ENCODE data around the gene FRRS1L. TPM values are rescaled to one million over a fixed set of nuclear protein-coding genes. Genes with fewer than 3 reads are reported as not detected.
"Not testable (repeated sequence)": the region's sequence is repeated elsewhere in the genome, so short reads cannot be mapped to it uniquely, and the experiment has no call there.

Gene FRRS1L
- total RNA-seq, 2 donors from 2014 or later: not detected

DNA sequence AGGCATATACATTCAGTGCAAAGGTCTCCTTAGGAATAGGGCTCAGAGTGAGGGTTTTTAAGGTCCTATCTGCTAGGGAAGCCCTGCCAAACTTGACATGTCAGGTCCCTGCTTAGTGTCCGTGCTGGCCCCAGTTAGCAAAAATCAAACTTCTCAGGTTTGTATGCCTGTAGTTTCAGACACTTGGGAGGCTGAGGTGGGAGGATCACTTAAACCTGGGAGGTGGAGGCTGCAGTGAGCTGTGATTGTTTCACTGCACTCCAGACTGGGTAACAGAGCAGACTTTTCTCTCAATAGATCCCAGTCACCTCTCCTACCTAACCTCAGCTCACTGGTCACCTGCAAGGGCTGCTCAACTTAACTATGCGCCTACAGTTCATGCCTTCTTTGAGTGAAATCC is 28.6 kb downstream of the FRRS1L start:
- peaks cover 6 to 7% of the 10 kb centered on the region in 2 donors for H3K27me3 Mint-ChIP-seq
- no peaks in the 10 kb centered on the region for H3K9me3 Mint-ChIP-seq
- no peak overlapping the region for H3K27ac Mint-ChIP-seq
- H3K4me1 Mint-ChIP-seq (ENCODE audit: low read depth in 2 of 2): no peaks in the 10 kb centered on the region
- no peak for ATAC-seq
- no peak overlapping the region for H3K4me3 Mint-ChIP-seq
- H3K36me3 Mint-ChIP-seq: no peaks in the 10 kb centered on the region
- no peak for DNase-seq (ENCODE audit: low spot score)

DNA sequence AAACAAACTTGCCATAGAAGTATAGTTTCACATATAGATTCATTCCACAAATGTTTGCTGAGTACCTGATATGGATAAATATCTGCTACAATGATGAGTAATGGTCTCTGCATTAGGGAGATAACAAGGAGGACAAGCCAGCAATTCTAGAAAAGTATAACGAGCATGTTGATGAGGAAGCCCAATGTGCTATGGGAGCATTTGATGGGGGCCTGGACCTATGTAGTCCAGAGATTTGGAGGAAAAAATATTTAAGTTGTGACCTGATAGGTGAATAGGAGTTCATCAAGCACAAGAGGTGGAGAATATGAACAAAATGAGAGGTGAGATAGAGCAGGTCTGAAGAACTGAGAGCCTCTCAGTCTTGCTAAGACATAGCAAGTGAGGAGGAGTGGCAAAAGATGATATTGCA is 32.9 kb downstream of the FRRS1L start:
- Mint-ChIP-seq H3K4me3 (no peak overlapping the region), H3K27me3 (peaks cover 6 to 7% of the 10 kb centered on the region in 2 donors), H3K9me3 (no peaks in the 10 kb centered on the region), H3K4me1 (ENCODE audit: low read depth in 2 of 2) (no peaks in the 10 kb centered on the region), H3K27ac (no peak overlapping the region), H3K36me3 (no peaks in the 10 kb centered on the region)
- ATAC-seq (no peak), DNase-seq (ENCODE audit: low spot score) (no peak)

DNA sequence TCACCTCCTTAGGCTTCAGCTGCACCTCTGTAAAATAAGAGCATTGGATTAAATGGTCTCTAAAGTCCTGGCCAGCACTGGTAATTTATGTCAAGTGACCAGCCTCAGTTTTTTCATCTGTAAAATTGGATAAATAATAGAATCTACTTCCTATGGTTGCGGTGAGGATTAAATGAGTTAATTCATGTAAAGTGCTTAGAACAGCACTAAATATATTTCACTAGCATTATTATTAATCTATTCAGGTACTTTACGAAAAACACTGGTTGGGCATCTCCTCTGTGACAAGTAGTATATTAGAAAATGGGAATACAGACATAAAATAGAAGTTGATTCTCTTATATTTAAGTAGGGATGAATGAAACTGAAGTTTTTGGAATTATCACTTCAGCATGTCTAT is 33.5 kb downstream of the FRRS1L start:
- DNase-seq (ENCODE audit: low spot score): no peak
- peaks cover 6 to 7% of the 10 kb centered on the region in 2 donors for H3K27me3 Mint-ChIP-seq
- H3K4me1 Mint-ChIP-seq (ENCODE audit: low read depth in 2 of 2): no peaks in the 10 kb centered on the region
- no peaks in the 10 kb centered on the region for H3K9me3 Mint-ChIP-seq
- H3K4me3 Mint-ChIP-seq: no peak overlapping the region
- no peak for ATAC-seq
- H3K27ac Mint-ChIP-seq: no peak overlapping the region
- no peaks in the 10 kb centered on the region for H3K36me3 Mint-ChIP-seq

DNA sequence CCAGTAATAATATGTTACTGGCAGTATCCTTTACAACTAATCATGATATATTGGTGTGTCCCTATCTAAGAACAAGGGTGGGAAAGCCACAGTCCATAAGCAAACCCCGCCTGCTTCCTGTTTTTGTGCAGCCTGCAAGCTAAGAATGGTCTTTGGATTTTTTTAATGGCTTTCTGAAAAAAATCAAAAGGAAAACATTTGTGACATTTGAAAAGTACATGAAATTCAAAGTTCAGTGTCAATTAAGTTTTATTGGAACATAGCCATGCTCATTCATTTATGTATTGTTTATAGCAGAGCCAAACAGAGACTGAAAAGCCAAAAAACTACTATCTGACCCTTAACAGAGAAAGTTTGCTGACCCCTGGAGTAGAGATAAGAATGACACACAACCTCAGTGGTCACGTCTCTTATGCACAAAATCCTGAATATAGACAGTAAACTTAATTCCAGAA is 34.5 kb downstream of the FRRS1L start:
- Mint-ChIP-seq H3K4me1 (ENCODE audit: low read depth in 2 of 2) (no peaks in the 10 kb centered on the region), H3K27ac (no peak overlapping the region), H3K36me3 (no peaks in the 10 kb centered on the region), H3K4me3 (no peak overlapping the region), H3K9me3 (no peaks in the 10 kb centered on the region), H3K27me3 (peaks cover 2 to 7% of the 10 kb centered on the region in 2 donors)
- ATAC-seq: no peak
- no peak for DNase-seq (ENCODE audit: low spot score)

DNA sequence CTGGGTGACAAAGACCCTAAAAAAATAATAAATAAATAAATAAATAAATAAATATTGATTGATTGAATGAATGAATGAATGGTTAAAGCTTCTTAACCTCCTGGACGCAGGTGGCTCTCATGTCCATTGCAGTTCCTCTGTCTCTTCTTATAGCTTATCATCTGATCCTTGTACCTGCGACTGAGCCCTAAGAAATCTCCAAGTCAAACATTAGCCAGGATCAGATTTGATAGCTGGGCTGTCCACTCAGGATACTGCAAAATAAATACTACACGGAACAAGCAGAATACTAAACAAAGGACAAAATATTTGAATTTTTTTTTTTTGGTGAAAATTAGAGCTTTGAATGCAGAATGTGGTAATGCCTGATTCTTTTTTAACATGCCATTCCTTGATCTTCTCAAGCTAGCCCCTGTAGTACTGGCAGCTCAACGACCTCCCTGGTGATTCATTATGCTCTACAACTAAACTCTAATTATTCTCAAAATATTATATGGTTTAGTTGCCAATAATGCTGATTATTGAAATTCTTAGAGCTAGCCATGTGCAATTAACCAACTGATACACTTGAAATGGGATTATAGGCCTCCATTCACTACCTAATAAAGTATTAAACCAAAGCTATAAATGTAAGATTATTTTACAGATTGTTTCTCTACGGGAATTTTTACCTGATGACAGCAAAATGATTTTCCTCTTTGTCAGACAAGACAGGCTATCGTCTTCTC is 37.4 kb downstream of the FRRS1L start:
- Mint-ChIP-seq H3K27me3 (peaks cover 0 to 2% of the 10 kb centered on the region in 2 donors), H3K27ac (no peak overlapping the region), H3K4me1 (ENCODE audit: low read depth in 2 of 2) (no peaks in the 10 kb centered on the region), H3K4me3 (no peak overlapping the region), H3K36me3 (no peaks in the 10 kb centered on the region), H3K9me3 (no peaks in the 10 kb centered on the region)
- DNase-seq (ENCODE audit: low spot score) (no peak), ATAC-seq (no peak)

DNA sequence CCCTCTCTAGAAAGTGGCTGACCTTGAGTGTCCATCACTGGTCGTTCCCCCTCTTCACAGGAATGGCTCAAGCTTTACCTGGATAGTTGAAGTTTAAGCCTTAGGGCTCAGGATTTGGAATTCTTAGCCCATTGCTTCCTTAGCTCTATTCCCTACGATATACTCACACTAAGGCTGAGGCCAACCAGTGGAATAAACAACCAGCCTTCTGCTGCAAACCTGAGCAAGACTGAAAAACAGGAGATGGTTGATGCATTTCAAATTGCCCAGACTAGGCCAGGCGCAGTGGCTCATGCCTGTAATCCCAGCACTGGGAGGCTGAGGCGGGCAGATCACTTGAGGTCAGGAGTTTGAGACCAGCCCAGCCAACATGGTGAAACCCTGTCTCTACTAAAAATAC is 40.4 kb downstream of the FRRS1L start:
- not testable (repeated sequence) for H3K4me3 Mint-ChIP-seq; ATAC-seq; H3K9me3 Mint-ChIP-seq; H3K27ac Mint-ChIP-seq; DNase-seq (ENCODE audit: low spot score); H3K4me1 Mint-ChIP-seq (ENCODE audit: low read depth in 2 of 2); H3K27me3 Mint-ChIP-seq; H3K36me3 Mint-ChIP-seq

DNA sequence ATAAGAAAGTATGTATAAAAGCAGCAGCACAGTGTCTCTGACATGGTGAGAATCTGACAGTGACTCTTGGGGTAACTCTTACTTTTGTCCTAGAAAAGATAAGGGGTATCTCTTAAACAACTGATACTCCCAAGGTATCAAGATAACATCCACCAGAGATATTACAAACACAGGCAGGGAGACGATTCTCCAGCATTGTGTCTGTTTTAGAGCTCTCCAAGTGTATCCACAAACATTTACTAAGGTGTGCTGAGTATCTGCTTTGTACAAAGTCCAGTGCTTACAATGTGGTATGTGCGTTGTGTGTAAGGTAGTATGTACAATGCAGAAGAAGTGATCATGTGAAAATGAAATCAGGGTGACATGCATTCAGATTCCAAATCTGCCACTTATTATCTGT is 42.9 kb downstream of the FRRS1L start:
- no peaks in the 10 kb centered on the region for H3K9me3 Mint-ChIP-seq
- H3K27ac Mint-ChIP-seq: no peak overlapping the region
- H3K36me3 Mint-ChIP-seq: no peaks in the 10 kb centered on the region
- H3K27me3 Mint-ChIP-seq: peaks cover 0 to 2% of the 10 kb centered on the region in 2 donors
- H3K4me1 Mint-ChIP-seq (ENCODE audit: low read depth in 2 of 2): peaks cover 0 to 10% of the 10 kb centered on the region in 2 donors
- no peak for ATAC-seq
- no peak overlapping the region for H3K4me3 Mint-ChIP-seq
- no peak for DNase-seq (ENCODE audit: low spot score)

DNA sequence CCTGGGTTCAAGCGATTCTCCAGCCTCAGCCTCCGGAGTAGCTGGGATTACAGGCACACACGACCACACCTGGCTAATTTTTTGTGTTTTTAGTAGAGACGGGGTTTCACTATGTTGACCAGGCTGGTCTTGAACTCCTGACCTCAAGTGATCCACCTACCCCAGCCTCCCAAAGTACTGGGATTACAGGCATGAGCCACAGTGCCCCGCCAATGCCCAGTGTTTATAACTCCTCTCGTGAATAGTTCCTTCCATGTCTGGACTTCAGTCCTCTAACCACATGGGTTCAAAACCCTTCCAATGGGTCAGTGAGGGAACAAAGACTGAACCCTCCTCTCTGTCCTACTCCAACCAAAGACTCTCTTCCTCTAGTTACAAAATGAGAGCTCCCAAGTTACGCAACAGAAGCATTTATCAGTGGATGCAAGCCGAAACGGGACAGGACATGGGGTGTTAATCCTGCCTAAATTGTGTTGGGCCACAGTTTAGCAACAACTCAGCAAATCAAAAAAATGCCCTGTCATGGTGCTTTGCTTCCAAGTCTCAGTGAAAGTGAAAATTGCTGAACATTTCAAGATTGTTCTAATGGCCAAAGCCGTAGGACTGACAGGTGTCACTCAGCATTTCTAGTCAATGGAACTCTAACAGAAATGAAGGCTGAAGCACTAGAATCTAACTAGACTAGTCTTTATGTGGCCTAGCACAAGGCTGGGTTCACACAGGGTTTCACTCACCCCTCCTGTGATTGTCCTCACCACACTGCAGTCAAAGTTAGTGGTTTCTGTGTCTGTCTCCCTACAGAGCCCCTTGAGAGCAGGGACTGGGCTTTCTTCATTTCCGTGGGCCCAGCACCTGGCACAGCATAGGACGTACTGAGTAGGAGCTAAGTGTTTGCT is 44.1 kb downstream of the FRRS1L start:
- Mint-ChIP-seq H3K27me3 (peaks cover 0 to 2% of the 10 kb centered on the region in 2 donors), H3K9me3 (no peaks in the 10 kb centered on the region), H3K27ac (no peak overlapping the region), H3K4me1 (ENCODE audit: low read depth in 2 of 2) (peaks cover 10 to 18% of the 10 kb centered on the region in 2 donors), H3K36me3 (no peaks in the 10 kb centered on the region), H3K4me3 (peak overlapping the region; percentile 41)
- no peak for ATAC-seq
- DNase-seq (ENCODE audit: low spot score): no peak

DNA sequence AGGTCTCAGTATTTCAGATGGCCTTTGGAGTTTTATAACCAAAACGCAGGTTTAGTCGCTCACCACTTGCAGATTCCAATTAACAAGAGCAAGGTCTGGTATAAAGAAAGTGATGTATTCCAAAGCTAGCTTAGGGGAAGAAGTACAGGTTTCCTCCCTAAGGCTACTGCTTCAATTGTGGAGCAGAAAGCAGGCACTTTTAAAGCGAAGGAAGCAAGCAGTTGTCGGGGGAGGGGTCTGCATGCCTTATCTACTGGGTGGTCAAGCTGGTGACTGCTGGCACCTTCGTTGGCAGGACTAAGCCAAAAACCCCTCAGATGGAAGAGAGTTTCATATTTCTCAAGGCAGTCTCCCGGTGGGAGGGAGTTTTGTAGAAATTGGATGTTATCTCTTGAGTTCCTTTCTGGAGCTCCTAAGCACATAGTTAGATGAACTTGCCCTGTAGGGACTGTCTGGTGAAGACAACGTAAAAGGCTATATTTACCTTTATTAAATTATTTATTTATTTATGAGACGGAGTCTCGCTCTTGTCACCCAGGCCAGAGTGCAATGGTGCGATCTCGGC is 45.7 kb downstream of the FRRS1L start:
- no peak overlapping the region for H3K4me3 Mint-ChIP-seq
- H3K9me3 Mint-ChIP-seq: no peaks in the 10 kb centered on the region
- H3K36me3 Mint-ChIP-seq: peaks cover 6% of the 10 kb centered on the region
- H3K27me3 Mint-ChIP-seq: peaks cover 0 to 2% of the 10 kb centered on the region in 2 donors
- no peak overlapping the region for H3K27ac Mint-ChIP-seq
- DNase-seq (ENCODE audit: low spot score) (no peak), ATAC-seq (no peak)
- H3K4me1 Mint-ChIP-seq (ENCODE audit: low read depth in 2 of 2): peaks cover 23 to 30% of the 10 kb centered on the region in 2 donors

DNA sequence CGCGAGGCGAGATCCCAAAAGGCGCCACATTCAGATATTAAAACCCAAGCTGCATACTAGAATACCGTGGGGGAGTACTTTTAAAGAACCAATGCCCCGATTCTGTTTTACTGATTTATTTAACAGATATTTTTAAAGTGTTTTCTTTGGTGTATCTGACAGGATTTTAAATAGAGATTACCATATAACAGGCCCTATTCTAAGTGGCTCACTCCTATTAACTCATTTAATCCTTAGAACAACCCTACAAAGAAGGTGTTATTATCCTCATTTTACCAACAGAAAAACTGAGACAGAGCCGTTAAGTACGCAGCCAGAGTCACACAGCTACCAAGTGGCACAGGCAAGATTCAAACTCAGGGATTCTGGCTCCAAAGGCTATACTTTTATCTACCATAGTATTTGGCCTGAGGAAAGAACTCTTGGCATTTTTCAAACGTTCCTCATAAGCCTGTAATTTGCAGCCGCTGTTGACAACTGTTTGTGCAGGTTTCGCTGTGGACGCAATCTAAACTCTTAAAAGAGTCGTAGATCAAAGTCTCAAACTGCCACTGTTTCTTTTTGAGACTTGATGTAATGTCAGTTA is 46.8 kb downstream of the FRRS1L start:
- peak overlapping the region; percentile 56 for H3K4me3 Mint-ChIP-seq
- ATAC-seq (no peak), DNase-seq (ENCODE audit: low spot score) (no peak)
- H3K36me3 Mint-ChIP-seq: peaks cover 6% of the 10 kb centered on the region
- H3K27ac Mint-ChIP-seq: peak overlapping the region; percentile 65 to 72
- no peaks in the 10 kb centered on the region for H3K9me3 Mint-ChIP-seq
- H3K4me1 Mint-ChIP-seq (ENCODE audit: low read depth in 2 of 2): peaks cover 23 to 30% of the 10 kb centered on the region in 2 donors
- peaks cover 0 to 2% of the 10 kb centered on the region in 2 donors for H3K27me3 Mint-ChIP-seq

DNA sequence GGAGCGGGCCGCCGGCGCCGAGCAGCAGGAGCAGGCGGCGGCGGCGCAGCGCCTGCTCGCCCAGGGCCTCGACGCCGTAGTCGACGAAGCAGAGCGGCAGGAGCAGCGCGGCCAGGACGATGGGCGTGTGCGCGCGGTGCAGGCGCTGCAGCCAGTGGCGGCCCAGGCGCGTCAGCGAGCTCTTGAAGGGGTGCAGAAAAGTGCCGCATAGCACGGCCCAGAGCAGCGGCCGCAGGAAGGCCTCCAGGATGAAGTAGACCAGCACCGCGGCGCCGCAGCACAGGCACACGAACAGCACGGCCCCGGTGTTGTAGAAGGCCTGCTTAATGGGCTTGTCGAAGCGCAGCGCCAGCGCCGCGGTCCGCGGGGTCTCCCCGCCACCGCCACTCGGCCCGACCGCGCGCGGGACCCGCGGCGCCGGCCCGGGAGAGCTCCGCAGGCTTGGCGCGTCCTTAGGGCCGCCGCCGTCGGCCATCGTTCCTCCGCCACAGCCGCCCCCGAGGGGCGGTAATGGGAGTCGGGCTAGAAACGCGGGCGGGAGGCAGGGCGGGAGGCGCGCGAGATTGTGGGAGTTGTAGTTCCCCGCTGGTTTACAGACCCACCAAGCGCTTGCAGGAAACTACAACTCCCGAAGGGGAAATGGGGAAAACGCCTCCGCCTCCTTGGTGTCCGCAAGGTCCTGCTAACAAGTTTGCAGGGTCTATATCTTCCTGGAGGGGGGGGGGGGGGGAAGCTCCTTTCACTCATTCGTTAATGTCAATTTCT is 47.4 kb downstream of the FRRS1L start, which contains the start of gene TMEM245:
Gene TMEM245 (minus strand): TSS at position 509 of the 765 bp plus-strand sequence. CDS start 34 bp downstream, at position 475.
- Mint-ChIP-seq H3K4me1 (ENCODE audit: low read depth in 2 of 2) (peaks cover 26 to 35% of the 10 kb centered on the region in 2 donors), H3K27me3 (no peaks in the 10 kb centered on the region), H3K4me3 (peak within 1 kb of the TSS; percentile 93), H3K36me3 (peaks cover 6% of the 10 kb centered on the region), H3K9me3 (no peaks in the 10 kb centered on the region), H3K27ac (peak within 1 kb of the TSS; percentile 65 to 87)
- peak; percentile 95 for DNase-seq (ENCODE audit: low spot score)
- peak; percentile 96 to 98 for ATAC-seq

DNA sequence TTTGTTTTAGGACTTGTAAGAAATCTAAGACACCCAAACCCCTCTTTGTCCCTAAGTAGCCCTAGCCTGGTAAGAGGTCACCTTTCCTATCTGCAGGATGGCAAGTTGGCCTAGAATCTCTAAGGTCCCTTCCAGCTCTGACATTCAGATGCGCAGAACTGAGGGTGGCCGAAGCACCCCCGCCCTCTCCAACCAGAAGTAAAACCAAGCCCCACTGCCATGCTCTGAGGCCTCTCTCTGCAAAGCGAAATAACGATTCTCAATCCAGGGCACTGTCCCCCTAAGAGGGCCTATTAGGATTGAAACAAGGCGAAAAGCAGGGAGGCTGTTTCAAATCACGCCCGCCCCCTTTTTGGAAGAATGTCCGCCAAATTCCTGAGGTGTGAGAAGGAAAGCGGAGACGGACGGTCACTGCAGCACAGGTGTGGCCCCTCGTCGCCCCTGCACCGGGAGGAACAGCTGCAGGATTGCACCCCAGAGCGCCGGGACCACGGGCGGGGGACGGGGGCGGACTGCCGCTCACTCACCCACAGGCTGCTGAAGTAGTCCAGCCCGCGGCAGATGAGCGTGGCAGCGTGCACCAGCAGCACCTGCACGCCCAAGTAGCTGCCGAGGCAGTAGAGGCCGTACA is 48.1 kb downstream of the FRRS1L start:
- H3K27ac Mint-ChIP-seq: peak overlapping the region; percentile 55 to 87
- no peak for ATAC-seq

More for the DNA sequence above, 48.1 kb downstream of the FRRS1L start:
- Mint-ChIP-seq H3K27me3 (no peaks in the 10 kb centered on the region), H3K4me1 (ENCODE audit: low read depth in 2 of 2) (peaks cover 32 to 42% of the 10 kb centered on the region in 2 donors), H3K4me3 (peak overlapping the region; percentile 93), H3K9me3 (no peaks in the 10 kb centered on the region), H3K36me3 (peaks cover 6% of the 10 kb centered on the region)
- DNase-seq (ENCODE audit: low spot score): peak; percentile 62

Data from natural killer cell treated with Interleukin-12 subunit alpha and Interleukin-12 subunit beta and Interleukin-15 and Interleukin-18, amount 100 ng/mL, for 72 hours (primary cell).